NCI-H82 (cell line): ENCODE results near the gene IGF1R.
"Not testable (repeated sequence)": the region's sequence is repeated elsewhere in the genome, so short reads cannot be mapped to it uniquely, and the experiment has no call there.

Experiments
- DNase-seq: peaks from one replicate; lab custom pipeline; 2025; lab: John Stamatoyannopoulos, UW

Gene IGF1R

DNA sequence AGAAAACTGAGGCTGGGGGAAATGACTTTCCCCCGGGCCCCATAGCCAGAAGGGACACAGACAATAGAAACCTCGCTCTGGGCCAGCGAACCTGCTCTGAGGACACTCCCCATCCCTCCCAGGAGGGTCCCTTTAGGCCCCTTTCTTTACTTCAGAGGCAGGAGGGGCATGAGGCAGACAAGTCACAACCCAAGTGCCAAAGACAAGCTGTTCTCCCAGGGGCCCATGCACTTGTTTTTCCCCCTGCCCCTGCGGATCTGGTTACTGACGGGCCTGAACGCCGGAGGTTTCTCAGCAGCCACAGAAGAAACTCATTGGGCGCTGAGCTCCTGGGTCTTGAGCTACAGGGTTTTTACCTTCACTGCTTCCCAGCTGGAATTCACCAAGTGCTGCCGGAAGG lies 349.4 kb downstream of the IGF1R start:
- DNase-seq, result no peak

DNA sequence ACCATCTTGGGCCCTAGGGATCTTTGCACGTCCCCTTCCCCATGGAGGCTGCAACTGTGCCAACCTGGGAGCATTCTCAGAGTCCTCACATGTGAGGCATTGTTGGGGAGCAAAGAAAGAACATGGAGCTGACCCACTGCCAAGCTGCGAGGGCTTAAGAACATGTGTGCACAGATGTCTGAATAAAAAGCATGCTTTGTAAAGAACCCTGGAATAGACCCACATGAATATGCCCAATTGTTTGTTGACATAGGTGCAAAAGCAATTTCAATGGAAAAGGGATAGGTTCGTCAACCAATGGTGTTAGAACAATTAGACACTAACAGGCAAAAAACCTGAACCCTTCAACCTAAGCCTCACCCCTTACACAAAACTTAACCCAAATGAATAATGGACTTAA lies 349.9 kb downstream of the IGF1R start:
- DNase-seq, result no peak

DNA sequence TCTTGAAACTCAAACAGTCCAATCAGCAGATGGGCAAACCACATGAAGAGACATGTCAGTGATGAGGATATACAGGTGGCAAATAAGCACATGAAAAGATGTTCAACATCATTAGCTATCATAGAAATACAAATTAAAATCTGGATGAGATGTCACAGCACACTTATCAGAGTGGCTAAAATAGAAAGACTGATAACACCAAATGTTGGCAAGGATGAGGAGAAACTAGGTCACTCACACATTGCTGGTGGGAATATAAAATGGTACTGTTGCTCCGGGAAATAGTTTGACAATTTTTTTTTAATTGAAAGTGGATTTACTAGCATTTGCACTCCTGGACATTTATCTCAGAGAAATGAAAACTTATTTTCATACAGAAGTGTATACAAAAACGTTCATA lies 350.9 kb downstream of the IGF1R start:
- DNase-seq, result no peak

DNA sequence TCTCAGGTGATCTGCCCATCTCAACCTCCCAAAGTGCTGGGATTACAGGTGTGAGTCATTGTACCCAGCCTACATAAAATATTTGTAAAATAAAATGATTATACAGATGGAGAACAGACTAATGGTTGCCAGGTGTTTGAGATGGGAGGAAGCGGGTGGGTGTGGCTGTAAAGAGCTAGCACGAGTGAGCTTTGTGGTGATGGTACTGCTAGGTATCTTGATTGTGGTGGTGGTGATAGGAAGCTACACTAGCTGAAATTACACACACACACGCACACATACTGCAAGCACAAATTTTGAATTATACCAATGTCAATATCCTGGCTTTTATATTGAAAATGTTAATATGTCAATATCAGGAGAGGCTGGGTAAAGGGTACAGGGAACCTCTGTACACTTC lies 353.9 kb downstream of the IGF1R start:
- no peak for DNase-seq

DNA sequence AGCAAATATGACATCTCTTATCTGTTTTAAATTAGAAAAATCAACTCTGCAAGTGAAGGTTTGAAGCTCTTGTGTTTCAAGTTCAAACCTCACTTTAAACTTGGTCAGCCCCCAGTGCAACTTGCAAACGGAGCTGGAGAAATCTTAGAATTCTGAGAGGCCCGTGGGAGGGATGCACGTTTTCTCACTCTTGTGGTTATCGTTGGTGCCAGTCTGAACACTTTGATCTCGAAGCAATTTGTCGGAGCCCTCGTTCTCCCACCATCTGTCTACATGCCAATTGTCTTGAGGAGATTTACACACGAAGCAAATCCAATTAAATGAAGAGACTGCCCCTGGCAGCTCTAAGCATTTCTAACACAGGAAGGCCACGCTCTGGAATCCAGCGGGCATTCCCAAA lies 355.0 kb downstream of the IGF1R start:
- peak; percentile 89 for DNase-seq

DNA sequence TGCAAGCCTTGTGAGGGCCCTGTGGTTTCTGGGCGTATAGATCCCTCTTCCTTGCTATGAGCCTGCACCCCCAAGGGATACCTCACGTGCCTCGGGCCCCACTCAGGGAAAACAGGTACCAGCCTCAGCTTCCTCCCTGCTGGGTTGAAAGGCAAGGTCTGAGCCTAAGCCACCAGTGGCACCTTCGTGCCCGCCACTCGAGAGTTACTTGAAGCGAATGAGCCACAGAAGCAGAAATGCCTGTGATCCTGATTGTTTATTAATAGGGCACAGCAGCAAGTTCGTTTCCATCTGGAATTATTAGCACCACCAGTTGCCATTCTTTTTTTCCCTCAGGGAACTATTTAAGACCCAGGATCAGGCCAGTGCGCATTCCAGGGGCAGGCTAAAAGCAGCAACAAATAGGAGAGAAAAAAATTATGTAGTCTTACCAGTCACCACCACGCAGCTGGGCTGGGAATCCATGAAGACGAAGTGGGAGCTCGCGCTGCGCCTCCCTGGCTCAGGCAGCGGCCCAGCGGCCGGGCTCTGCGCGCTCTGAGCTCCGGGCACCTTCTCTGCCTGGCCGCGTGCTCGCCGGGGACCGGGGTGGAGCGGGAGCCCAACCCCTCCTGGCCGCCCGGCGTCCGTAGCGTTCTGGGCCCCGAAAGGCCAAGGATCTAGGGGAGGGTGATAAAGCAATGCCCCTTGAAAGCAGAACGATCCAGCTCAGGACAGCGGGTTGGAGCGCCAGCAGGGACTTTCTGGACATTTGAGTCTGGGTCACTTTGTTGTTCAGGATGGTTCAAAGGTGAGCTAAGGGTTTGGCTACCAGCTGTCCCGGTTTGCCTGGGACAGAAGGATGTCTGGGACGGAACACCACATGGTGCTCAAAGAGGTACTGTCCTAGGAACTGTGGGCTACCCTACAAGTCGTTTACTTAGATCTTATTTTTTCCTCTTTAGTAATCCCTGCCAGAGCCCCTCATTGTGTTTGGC lies 356.9 kb downstream of the IGF1R start:
- not testable (repeated sequence) for DNase-seq

DNA sequence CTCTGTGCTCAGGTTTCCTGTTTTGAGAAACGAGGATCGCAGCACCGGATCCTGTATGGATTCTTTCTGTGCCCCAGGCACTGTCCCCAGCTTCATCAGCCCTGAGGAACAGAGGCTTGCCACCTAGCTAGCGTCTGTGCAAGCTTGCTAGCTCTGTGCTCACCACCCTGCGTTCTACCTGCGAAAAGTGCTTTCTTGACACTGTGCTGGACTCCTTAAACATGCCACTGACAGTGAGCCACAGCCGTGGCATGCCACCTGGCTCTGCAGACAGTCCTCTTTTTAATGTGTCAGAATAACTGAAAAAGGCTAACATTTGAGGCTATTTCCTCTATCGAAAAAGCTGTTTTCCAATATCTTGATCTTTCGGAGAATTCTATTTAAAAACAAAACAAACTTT lies 357.8 kb downstream of the IGF1R start:
- DNase-seq, result no peak

DNA sequence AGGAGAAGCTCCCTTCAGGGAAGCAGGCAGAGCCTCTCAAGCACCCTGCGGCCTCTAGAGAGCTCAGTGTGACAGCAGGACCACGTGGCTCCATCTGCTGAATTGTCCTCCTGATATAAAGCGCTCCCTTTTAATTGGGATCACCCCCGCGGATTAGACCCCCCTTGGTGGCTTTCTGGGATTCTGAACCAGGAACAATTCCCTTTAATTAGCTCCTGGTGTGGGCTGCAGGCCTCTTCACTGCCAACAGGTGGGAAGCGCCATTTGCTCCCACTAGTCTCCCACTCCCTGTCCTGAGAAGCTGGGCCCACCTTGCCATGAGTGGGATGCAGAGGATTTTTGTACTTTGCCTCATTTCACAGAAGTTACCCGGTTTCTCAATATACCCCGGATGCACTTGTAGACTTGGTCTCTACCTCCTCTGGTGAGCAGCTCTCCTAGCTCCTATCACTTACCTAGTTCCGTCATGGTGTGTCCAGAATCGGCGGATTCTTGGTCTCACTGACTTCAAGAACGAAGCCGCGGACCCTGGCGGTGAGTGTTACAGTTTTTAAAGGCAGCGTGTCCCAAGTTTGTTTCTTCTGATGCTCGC lies 358.7 kb downstream of the IGF1R start:
- DNase-seq, result peak; percentile 96

DNA sequence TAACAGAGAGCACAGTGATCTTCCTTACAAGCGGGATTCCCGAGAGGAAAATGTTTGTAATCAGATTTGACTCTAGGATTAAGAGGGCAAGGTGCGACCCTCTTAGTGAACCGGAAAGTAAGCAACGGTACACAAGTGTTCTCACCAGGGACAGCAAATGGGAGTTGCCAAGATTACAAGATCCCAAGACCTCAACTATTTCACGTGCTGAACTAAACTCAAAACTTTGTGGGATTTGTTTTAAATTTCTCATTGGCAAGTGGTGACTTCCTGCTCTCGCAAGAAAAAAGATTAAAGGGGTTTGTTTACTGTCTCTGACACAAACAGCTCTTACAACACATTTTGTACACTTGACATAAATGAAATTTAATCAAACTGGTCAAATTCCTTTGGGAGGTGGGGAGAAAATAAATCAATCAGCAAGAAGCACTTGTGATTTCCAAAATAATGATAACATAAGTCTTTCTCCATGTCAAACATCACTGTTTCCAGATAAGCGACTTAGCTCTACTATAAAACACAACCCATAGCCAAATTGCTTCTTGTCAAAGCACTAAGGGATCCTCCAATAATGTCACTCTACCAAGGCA lies 361.5 kb downstream of the IGF1R start:
- peak; percentile 82 for DNase-seq

DNA sequence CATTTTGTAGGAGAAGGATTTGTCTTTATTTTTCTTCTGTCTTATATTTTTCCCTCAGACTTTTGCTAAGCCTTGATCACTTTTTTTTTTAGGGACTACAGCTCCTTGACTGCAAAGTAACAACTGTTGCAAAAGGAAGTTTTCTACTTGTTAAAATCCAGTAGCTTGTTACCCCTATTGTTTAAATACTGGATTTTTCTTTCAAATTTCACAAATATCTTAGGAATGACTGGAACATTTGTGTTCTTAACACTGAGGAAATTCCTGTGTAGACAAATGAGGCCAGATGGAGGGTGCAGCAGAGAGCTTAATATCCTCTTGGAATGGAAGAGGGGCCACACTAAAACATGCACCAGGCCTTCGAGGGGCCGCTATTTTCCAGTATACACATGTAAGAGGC lies 362.4 kb downstream of the IGF1R start:
- DNase-seq, result no peak
